Prostate gland (tissue), 2 donors: Measurements from ENCODE around the gene PCK1. TPM values are rescaled to one million over a fixed set of nuclear protein-coding genes. Genes with fewer than 3 reads are reported as not detected.

Experiments
- DNase-seq: peaks from one replicate; pipeline ENCODE4 v3.0.0-alpha.2; 2019; ENCODE audit warnings: low spot score
- H3K27ac ChIP-seq, 2 donors: fragments of 200-600 bp; sonication (generic); 2 replicates each; pipeline ENCODE4 v1.5.1; 2017 to 2019
- H3K27me3 ChIP-seq: fragments of 200-600 bp; sonication (generic); replicated peaks from 2 replicates; pipeline ENCODE4 v1.5.1; 2019; ENCODE audit not compliant: insufficient read depth
- H3K36me3 ChIP-seq, 2 donors: fragments of 200-600 bp; sonication (generic); 1 replicate in 1 of 2; 2 replicates in 1 of 2; pipeline versions ENCODE4 v1.5.1 to v1.8.1; 2017 to 2019
- H3K4me1 ChIP-seq: fragments of 200-600 bp; sonication (generic); replicated peaks from 2 replicates; pipeline ENCODE4 v1.5.1; 2019
- H3K4me3 ChIP-seq, 2 donors: fragments of 200-600 bp; sonication (generic); 2 replicates each; pipeline ENCODE4 v1.5.1; 2017 to 2019
- H3K9me3 ChIP-seq: fragments of 200-600 bp; sonication (generic); 2 replicates; pipeline ENCODE4 v1.5.1; 2017
- POLR2A ChIP-seq: fragments of 450-650 bp; IDR thresholded peaks from one replicate; pipeline ENCODE4 v1.6.1; 2016; ENCODE audit warnings: antibody characterized with exemption, mild to moderate bottlenecking
- POLR2AphosphoS5 ChIP-seq: sonication (generic); formaldehyde crosslinking; IDR thresholded peaks from one replicate; pipeline ENCODE4 v1.6.1; 2017; ENCODE audit warnings: antibody characterized with exemption
- WGBS: methylation state at CpG from one replicate; pipeline ENCODE4 v1.1.5; 2018; 5-methylcytosine and 5-hydroxymethylcytosine counted together
- intact Hi-C: fragments of 100-400 bp; cut with DNase I; formaldehyde crosslinking; loops from one replicate; pipeline ENCODE4 v1.14.2; 2022
- total RNA-seq, 2 donors: library from RNA; depleted of rRNA; stranded (reverse); fragments of >200 nt; gene quantifications; one replicate each; pipeline ENCODE4 v1.1.0, GENCODE V29; 2016
- TF ChIP-seq, protein P1 (sequence below), 4 experiments: fragments of 200-600 bp in 2 of 4; fragments of 450-650 bp in 2 of 4; sonication (generic) in 2 of 4; IDR thresholded peaks; 1 replicate in 3 of 4; 2 replicates in 1 of 4; pipeline ENCODE4 v1.5.1; 2016 to 2019; ENCODE audit warnings: antibody characterized with exemption in 4 of 4, mild to moderate bottlenecking in 2 of 4, moderate library complexity in 2 of 4

PCK1 gene
- total RNA-seq, 2 donors from 2014 or later: 0.68 TPM; not detected in 1

DNA sequence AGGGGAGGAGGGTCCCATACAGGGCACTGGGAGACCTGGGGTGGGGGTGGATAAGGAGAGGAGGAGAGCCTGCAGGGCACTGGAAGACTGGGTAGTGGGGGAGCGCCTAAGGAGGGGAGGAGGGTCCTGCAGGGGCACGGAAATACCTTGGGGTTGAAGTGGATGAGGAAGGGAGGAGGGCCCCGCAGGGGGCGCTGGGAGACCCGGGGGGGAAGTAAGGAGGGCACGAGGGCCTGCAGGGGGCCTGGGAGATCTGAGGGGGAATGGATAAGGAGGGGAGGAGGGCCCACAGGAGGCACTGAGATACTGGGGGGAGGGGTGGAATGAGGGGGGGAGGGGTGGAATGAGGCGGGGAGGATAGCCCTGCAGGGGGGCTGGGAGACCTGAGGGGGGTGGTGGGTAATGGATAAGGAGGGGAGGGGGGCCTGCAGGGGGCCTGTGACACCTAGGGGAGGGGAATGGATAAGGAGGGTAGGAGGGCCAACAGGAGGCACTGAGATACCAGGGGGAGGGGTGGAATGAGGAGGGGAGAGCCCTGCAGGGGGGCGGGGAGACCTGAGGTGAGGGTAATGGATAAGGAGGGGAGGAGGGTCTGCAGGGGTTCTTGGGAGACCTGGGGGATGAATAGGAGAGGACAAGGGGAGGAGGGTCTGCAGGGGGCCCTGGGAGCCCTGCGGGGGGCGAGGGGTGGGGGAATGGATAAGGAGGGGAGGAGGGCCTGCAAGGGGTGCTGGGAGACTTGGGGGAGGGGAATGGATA lies 35.4 kb upstream of the PCK1 start:
- TF ChIP-seq POLR2A (no peak), POLR2AphosphoS5 (no peak)
- TF ChIP-seq, protein P1, sequence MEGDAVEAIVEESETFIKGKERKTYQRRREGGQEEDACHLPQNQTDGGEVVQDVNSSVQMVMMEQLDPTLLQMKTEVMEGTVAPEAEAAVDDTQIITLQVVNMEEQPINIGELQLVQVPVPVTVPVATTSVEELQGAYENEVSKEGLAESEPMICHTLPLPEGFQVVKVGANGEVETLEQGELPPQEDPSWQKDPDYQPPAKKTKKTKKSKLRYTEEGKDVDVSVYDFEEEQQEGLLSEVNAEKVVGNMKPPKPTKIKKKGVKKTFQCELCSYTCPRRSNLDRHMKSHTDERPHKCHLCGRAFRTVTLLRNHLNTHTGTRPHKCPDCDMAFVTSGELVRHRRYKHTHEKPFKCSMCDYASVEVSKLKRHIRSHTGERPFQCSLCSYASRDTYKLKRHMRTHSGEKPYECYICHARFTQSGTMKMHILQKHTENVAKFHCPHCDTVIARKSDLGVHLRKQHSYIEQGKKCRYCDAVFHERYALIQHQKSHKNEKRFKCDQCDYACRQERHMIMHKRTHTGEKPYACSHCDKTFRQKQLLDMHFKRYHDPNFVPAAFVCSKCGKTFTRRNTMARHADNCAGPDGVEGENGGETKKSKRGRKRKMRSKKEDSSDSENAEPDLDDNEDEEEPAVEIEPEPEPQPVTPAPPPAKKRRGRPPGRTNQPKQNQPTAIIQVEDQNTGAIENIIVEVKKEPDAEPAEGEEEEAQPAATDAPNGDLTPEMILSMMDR (IDR thresholded peaks at IDR 0.05): no peak
- Histone ChIP-seq H3K27ac (no peak overlapping the region), H3K4me3 (no peak overlapping the region), H3K4me1 (no peaks in the 10 kb centered on the region), H3K27me3 (no peaks in the 10 kb centered on the region), H3K36me3 (no peaks in the 10 kb centered on the region), H3K9me3 (no peaks in the 10 kb centered on the region)
- no peak for DNase-seq
- WGBS: 54% methylated on average over 8 of the region's 10 CpGs
- intact Hi-C loops: no loop called here

DNA sequence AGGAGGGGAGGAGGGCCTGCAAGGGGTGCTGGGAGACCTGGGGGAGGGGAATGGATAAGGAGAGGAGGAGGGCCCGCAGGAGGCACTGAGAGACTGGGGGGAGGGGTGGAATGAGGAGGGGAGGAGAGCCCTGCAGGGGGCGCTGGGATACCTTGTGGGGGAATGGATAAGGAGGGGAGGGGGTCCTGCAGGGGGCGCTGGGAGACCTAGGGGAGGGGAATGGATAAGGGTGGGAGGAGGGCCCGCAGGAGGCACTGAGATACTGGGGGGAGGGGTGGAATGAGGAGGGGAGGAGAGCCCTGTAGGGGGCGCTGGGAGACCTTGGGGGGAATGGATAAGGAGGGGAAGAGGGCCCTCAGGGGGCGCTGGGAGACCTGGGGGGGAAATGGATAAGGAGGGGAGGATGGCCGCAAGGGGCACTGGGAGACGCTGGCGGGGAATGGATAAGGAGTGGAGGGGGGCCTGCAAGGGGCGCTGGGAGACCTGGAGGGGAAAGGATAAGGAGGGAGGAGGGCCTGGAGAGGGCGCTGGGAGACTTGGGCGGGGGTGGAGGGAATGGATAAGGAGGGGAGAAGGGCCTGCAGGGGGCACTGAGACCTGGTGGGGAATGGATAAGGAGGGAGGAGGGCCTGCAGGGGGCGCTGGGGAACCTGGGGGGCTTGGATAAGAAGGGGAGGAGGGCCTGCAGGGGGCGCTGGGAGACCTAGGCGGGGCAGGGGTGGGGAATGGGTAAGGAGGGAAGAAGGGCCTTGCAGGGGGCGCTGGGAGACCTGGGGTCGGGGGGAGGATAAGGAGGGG lies 34.6 kb upstream of the PCK1 start:
- no peak for TF ChIP-seq POLR2A
- TF ChIP-seq POLR2AphosphoS5: no peak
- TF ChIP-seq, protein P1 (IDR thresholded peaks at IDR 0.05): no peak
- no peak for DNase-seq
- no peaks in the 10 kb centered on the region for H3K4me1 ChIP-seq
- WGBS: 82% methylated on average over 17 of the region's 17 CpGs
- intact Hi-C loops: no loop called here
- no peak overlapping the region for H3K4me3 ChIP-seq
- no peaks in the 10 kb centered on the region for H3K27me3 ChIP-seq
- H3K27ac ChIP-seq: no peak overlapping the region
- no peaks in the 10 kb centered on the region for H3K36me3 ChIP-seq
- H3K9me3 ChIP-seq: no peaks in the 10 kb centered on the region

DNA sequence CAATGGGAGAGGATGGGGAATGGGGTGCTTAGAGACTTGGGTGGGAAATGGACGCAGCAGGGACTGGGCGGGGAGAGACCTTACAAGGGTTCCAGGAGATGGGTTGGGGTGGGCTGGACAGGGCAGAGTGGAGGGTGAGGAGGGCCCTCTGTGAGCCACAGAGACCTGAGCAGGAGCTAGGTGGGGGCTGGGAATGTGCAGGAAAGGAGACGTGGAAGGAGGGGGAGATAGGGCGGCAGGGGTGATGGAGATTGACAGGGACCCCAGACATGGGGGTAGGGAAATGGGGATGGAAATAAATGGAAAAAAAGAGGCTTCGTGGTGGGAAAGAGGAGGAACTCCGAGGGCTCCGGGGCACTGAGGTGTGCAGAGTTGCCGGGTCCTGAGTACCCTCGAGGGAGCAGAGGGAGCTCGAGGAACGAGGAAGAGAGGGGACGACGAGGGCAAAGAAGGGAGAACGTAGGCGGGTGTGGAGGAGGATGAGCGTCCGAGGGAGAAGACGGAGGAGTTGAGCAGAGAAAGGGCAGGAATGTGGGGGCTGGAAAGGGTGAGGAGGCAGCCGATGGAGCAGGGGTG lies 33.9 kb upstream of the PCK1 start:
- 52% methylated on average over 19 of the region's 19 CpGs for WGBS
- no peak overlapping the region for H3K4me3 ChIP-seq
- H3K27ac ChIP-seq: no peak overlapping the region
- no peaks in the 10 kb centered on the region for H3K27me3 ChIP-seq
- no peaks in the 10 kb centered on the region for H3K9me3 ChIP-seq
- H3K36me3 ChIP-seq: no peaks in the 10 kb centered on the region
- intact Hi-C loops: no loop called here
- no peak for DNase-seq
- H3K4me1 ChIP-seq: no peaks in the 10 kb centered on the region
- TF ChIP-seq, protein P1 (IDR thresholded peaks at IDR 0.05): no peak
- TF ChIP-seq POLR2A (no peak), POLR2AphosphoS5 (no peak)

DNA sequence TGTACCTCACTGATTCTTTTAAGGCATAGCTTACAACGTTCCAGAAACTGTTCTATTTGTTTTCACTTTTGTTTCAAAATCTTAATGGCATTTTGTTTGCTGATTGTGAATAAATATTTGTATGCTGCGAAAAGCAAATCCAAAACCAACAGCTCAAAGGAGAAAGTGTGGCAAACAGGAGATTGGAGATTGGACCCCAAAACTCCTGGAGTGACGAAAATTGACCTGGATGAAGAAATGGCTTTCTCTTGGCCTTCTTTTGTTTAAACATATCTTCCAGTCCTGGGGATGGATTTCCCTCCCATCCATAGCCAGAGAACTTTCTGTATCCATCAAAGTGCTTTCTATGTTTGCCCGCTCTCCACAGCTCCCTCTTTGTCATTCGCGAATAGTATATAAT lies 33.2 kb upstream of the PCK1 start:
- TF ChIP-seq POLR2A: no peak
- TF ChIP-seq, protein P1 (IDR thresholded peaks at IDR 0.05): no peak
- TF ChIP-seq POLR2AphosphoS5: no peak
- whole genome bisulfite sequencing: 78% methylated on average over 6 of the region's 6 CpGs
- DNase-seq: no peak
- intact Hi-C loops: no loop called here
- H3K4me3 ChIP-seq: no peak overlapping the region
- H3K9me3 ChIP-seq: no peaks in the 10 kb centered on the region
- no peaks in the 10 kb centered on the region for H3K36me3 ChIP-seq
- no peaks in the 10 kb centered on the region for H3K4me1 ChIP-seq
- no peak overlapping the region for H3K27ac ChIP-seq
- H3K27me3 ChIP-seq: no peaks in the 10 kb centered on the region
